ENCODE data around the gene IL6R. TPM values are rescaled to one million over a fixed set of nuclear protein-coding genes. Genes with fewer than 3 reads are reported as not detected.
"Not testable (repeated sequence)": the region's sequence is repeated elsewhere in the genome, so short reads cannot be mapped to it uniquely, and the experiment has no call there.

IL6R gene
- total RNA-seq, 4 donors from 2014 or later: 31.6 to 53.7 (median 33.5) TPM

GRCh38 chr1:154371436-154371835 is 33.7 kb upstream of the IL6R start:
- TF ChIP-seq CTCF (IDR thresholded peaks at IDR 0.05) (no peak), EP300 (IDR thresholded peaks at IDR 0.05) (no peak), POLR2A (IDR thresholded peaks at IDR 0.05) (no peak)
- no peak overlapping the region for H3K27ac ChIP-seq
- H3K27me3 ChIP-seq: no peaks in the 10 kb centered on the region
- 72 to 80% methylated on average over 6 of the region's 6 CpGs for WGBS, 2 donors
- no peaks in the 10 kb centered on the region for H3K9me3 ChIP-seq
- no peak overlapping the region for H3K4me3 ChIP-seq
- H3K4me1 ChIP-seq: no peaks in the 10 kb centered on the region
- DNase-seq (ENCODE audit: low spot score in 2 of 2): no peak
- H3K36me3 ChIP-seq: no peaks in the 10 kb centered on the region

GRCh38 chr1:154373777-154374357 is 31.3 kb upstream of the IL6R start:
- not testable (repeated sequence) for H3K4me3 ChIP-seq; H3K4me1 ChIP-seq; H3K27ac ChIP-seq; DNase-seq (ENCODE audit: low spot score in 2 of 2); H3K27me3 ChIP-seq; H3K9me3 ChIP-seq; H3K36me3 ChIP-seq
- WGBS, 2 donors: 74 to 87% methylated on average over 7 of the region's 7 CpGs

- H3K36me3 ChIP-seq: no peaks in the 10 kb centered on the region
- WGBS, 2 donors: 83 to 92% methylated on average over 11 to 16 of the region's 16 CpGs
- no peak overlapping the region for H3K27ac ChIP-seq
- no peaks in the 10 kb centered on the region for H3K9me3 ChIP-seq
- no peaks in the 10 kb centered on the region for H3K4me1 ChIP-seq
- DNase-seq (ENCODE audit: low spot score in 2 of 2): no peak
- no peak overlapping the region for H3K4me3 ChIP-seq
- H3K27me3 ChIP-seq: no peaks in the 10 kb centered on the region
- TF ChIP-seq POLR2A (IDR thresholded peaks at IDR 0.05): no peak
- no peak for TF ChIP-seq EP300 (IDR thresholded peaks at IDR 0.05)
- TF ChIP-seq CTCF (IDR thresholded peaks at IDR 0.05): no peak
Observed at GRCh38 chr1:154379301-154379700, 25.8 kb upstream of the IL6R start.

- Histone ChIP-seq H3K4me3 (no peak overlapping the region), H3K4me1 (no peaks in the 10 kb centered on the region), H3K27ac (no peak overlapping the region), H3K27me3 (no peaks in the 10 kb centered on the region), H3K36me3 (no peaks in the 10 kb centered on the region), H3K9me3 (no peaks in the 10 kb centered on the region)
- TF ChIP-seq POLR2A (IDR thresholded peaks at IDR 0.05): no peak
- no peak for TF ChIP-seq CTCF (IDR thresholded peaks at IDR 0.05)
- DNase-seq (ENCODE audit: low spot score in 2 of 2): no peak
- WGBS, 2 donors: 70 to 72% methylated on average over 8 of the region's 8 CpGs
Observed at GRCh38 chr1:154384650-154385489, 20.3 kb upstream of the IL6R start.

GRCh38 chr1:154386643-154387352 is 18.3 kb upstream of the IL6R start:
- no peak overlapping the region for H3K27ac ChIP-seq
- H3K4me3 ChIP-seq: no peak overlapping the region
- 72 to 86% methylated on average over 11 of the region's 11 CpGs for WGBS, 2 donors
- H3K4me1 ChIP-seq: no peaks in the 10 kb centered on the region
- no peak for DNase-seq (ENCODE audit: low spot score in 2 of 2)
- TF ChIP-seq CTCF (IDR thresholded peaks at IDR 0.05) (no peak), POLR2A (IDR thresholded peaks at IDR 0.05) (no peak), EP300 (IDR thresholded peaks at IDR 0.05) (no peak)
- H3K9me3 ChIP-seq: no peaks in the 10 kb centered on the region
- H3K27me3 ChIP-seq: no peaks in the 10 kb centered on the region
- H3K36me3 ChIP-seq: no peaks in the 10 kb centered on the region
